ENCODE measurements around the gene ATG9A.

ATG9A gene

GRCh38 chr2:219213026-219213415, 16.4 kb downstream of the ATG9A start:
- Histone ChIP-seq H3K9me3 (ENCODE audit: insufficient read depth, low read depth, low read length) (no peaks in the 10 kb centered on the region), H3K36me3 (ENCODE audit: insufficient read depth, low read length) (no peaks in the 10 kb centered on the region), H3K9ac (ENCODE audit: low read depth, low read length, poor library complexity, severe bottlenecking) (no peak overlapping the region), H3K4me1 (ENCODE audit: insufficient read depth, low read length, poor library complexity, severe bottlenecking) (peaks cover 9% of the 10 kb centered on the region), H3K79me2 (ENCODE audit: insufficient read depth, low read length) (no peaks in the 10 kb centered on the region), H4K20me1 (ENCODE audit: insufficient read depth, low read length, poor library complexity, severe bottlenecking) (no peaks in the 10 kb centered on the region), H3K4me3 (ENCODE audit: low read length, poor library complexity, severe bottlenecking) (no peak overlapping the region), H3F3A (ENCODE audit: low read depth) (no peaks in the 10 kb centered on the region), H3K4me2 (ENCODE audit: low read depth, low read length, poor library complexity, severe bottlenecking) (no peak overlapping the region), H3K9me2 (replicated peaks; ENCODE audit: low read depth, low read length) (no peaks in the 10 kb centered on the region), H2AFZ (ENCODE audit: low read length) (no peak overlapping the region), H3K27me3 (ENCODE audit: insufficient read depth, low read length, poor library complexity, severe bottlenecking) (no peaks in the 10 kb centered on the region)
- TF ChIP-seq CTCF (conservative IDR thresholded peaks at IDR 0.05; ENCODE audit: low read length) (no peak), EZH2phosphoT487 (IDR thresholded peaks at IDR 0.05; ENCODE audit: borderline replicate concordance) (no peak)

DNA sequence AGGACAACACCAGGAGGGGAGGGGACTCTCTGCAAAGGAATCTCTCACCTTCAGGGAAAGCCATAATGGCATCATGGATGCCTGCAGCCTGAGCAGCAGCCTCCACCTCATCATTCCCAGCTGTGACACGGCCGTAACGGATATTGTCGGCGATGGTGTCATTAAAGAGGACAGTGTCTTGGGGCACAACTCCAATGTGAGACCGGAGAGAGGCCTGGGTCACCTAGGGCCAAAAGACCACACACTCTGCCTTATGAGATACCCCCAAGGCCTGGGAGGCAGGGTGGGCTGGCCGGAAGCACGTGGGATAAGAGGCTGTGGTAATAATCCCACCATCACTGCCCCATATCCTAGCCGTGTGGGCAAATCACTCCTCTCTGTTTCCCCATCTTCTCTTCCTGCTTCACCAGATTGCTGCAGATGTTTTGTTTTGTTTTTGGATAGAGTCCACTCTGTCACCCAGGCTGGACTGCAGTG, 18.5 kb downstream of the ATG9A start:
- Histone ChIP-seq H3K4me3 (ENCODE audit: low read length, poor library complexity, severe bottlenecking) (no peak overlapping the region), H3K27me3 (ENCODE audit: insufficient read depth, low read length, poor library complexity, severe bottlenecking) (no peaks in the 10 kb centered on the region), H3K9me3 (ENCODE audit: insufficient read depth, low read depth, low read length) (no peaks in the 10 kb centered on the region), H3F3A (ENCODE audit: low read depth) (0 out of 2 replicates have a peak, but pooled peaks cover 5% of the 10 kb centered on the region), H4K20me1 (ENCODE audit: insufficient read depth, low read length, poor library complexity, severe bottlenecking) (peaks cover 4% of the 10 kb centered on the region), H3K4me2 (ENCODE audit: low read depth, low read length, poor library complexity, severe bottlenecking) (no peak overlapping the region), H3K4me1 (ENCODE audit: insufficient read depth, low read length, poor library complexity, severe bottlenecking) (peaks cover 16% of the 10 kb centered on the region), H3K79me2 (ENCODE audit: insufficient read depth, low read length) (peaks cover 9% of the 10 kb centered on the region; the same call in 1 of the 2 replicates), H3K36me3 (ENCODE audit: insufficient read depth, low read length) (no peaks in the 10 kb centered on the region), H2AFZ (ENCODE audit: low read length) (no peak overlapping the region), H3K9ac (ENCODE audit: low read depth, low read length, poor library complexity, severe bottlenecking) (no peak overlapping the region), H3K9me2 (replicated peaks; ENCODE audit: low read depth, low read length) (no peaks in the 10 kb centered on the region)
- TF ChIP-seq EZH2phosphoT487 (IDR thresholded peaks at IDR 0.05; ENCODE audit: borderline replicate concordance) (no peak), CTCF (conservative IDR thresholded peaks at IDR 0.05; ENCODE audit: low read length) (no peak)

DNA sequence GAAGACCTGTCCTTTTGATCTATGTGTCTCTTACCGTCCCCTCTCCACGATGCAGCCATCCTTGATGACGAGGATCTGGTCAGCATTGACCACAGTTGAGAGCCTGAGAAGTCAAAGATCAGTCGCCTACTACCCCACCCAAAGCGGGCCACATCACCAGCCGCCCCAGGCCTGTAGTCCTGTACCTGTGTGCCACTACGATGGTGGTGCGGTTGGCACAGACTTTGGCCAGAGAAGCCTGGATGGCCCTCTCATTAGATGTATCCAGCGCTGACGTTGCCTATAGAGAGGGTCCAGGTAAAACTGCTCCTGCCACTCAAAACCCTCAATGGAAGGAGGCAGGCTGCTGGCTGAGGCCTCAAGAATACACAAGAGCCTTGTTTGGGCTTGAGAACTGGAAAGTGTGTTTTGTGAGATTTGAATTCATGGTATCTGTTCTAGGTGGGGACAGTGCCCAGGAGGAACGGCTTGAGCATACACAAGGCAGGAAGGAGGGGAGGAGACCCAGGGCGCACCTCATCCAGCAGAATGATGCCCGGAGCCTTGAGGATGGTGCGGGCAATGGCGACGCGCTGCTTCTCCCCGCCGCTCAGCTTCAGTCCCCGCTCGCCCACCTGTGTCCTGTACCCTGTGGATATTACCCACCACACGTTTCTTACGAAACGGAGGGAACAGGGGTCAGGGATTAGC, 19.1 kb downstream of the ATG9A start:
- no peak overlapping the region for H3K9ac ChIP-seq (ENCODE audit: low read depth, low read length, poor library complexity, severe bottlenecking)
- no peaks in the 10 kb centered on the region for H3K9me3 ChIP-seq (ENCODE audit: insufficient read depth, low read depth, low read length)

More for the DNA sequence above, 19.1 kb downstream of the ATG9A start:
- TF ChIP-seq CTCF (conservative IDR thresholded peaks at IDR 0.05; ENCODE audit: low read length) = no peak
- TF ChIP-seq EZH2phosphoT487 (IDR thresholded peaks at IDR 0.05; ENCODE audit: borderline replicate concordance) = no peak
- Histone ChIP-seq H2AFZ (ENCODE audit: low read length) (no peak overlapping the region), H4K20me1 (ENCODE audit: insufficient read depth, low read length, poor library complexity, severe bottlenecking) (peaks cover 4% of the 10 kb centered on the region), H3K4me1 (ENCODE audit: insufficient read depth, low read length, poor library complexity, severe bottlenecking) (peaks cover 18% of the 10 kb centered on the region), H3K4me2 (ENCODE audit: low read depth, low read length, poor library complexity, severe bottlenecking) (no peak overlapping the region), H3K27me3 (ENCODE audit: insufficient read depth, low read length, poor library complexity, severe bottlenecking) (no peaks in the 10 kb centered on the region), H3K9me2 (replicated peaks; ENCODE audit: low read depth, low read length) (no peaks in the 10 kb centered on the region), H3K36me3 (ENCODE audit: insufficient read depth, low read length) (no peaks in the 10 kb centered on the region), H3K79me2 (ENCODE audit: insufficient read depth, low read length) (peaks cover 9% of the 10 kb centered on the region; the same call in 1 of the 2 replicates), H3F3A (ENCODE audit: low read depth) (0 out of 2 replicates have a peak, but pooled peaks cover 5% of the 10 kb centered on the region), H3K4me3 (ENCODE audit: low read length, poor library complexity, severe bottlenecking) (no peak overlapping the region)
